GM23338 (cell line): ENCODE results near the gene SYT14. TPM values are rescaled to one million over a fixed set of nuclear protein-coding genes. Genes with fewer than 3 reads are reported as not detected.

ENCODE experiments used
- ATAC-seq: fragments of 200-7000 bp; cut with Tn5 transposase; 3 replicates; pipeline ENCODE4 v1.9.1; 2020
- DNase-seq: peaks from one replicate; pipeline ENCODE4 v3.0.0-alpha.2; 2015; ENCODE audit warnings: low spot score
- H2AFZ ChIP-seq: fragments of 200-600 bp; sonication (generic); 2 replicates; pipeline ENCODE4 v1.8.0; 2016; ENCODE audit warnings: antibody characterized with exemption, mild to moderate bottlenecking, moderate library complexity
- H3F3A ChIP-seq: fragments of 200-600 bp; sonication (generic); replicated peaks from 2 replicates; pipeline ENCODE4 v1.8.0; 2017; ENCODE audit warnings: antibody characterized with exemption, mixed run types, low read depth
- H3K27ac ChIP-seq: fragments of 200-600 bp; sonication (generic); 2 replicates; pipeline ENCODE4 v1.6.1; 2016; ENCODE audit warnings: low read depth
- H3K27me3 ChIP-seq: fragments of 200-600 bp; sonication (generic); 2 replicates; pipeline ENCODE4 v1.8.0; 2016; ENCODE audit warnings: mild to moderate bottlenecking, mixed run types, moderate library complexity; ENCODE audit not compliant: insufficient read depth
- H3K36me3 ChIP-seq: fragments of 200-600 bp; sonication (generic); 2 replicates; pipeline ENCODE4 v1.8.0; 2016; ENCODE audit warnings: mild to moderate bottlenecking; ENCODE audit not compliant: insufficient read depth
- H3K4me1 ChIP-seq: fragments of 200-600 bp; sonication (generic); 2 replicates; pipeline ENCODE4 v1.8.0; 2016; ENCODE audit warnings: mild to moderate bottlenecking, moderate library complexity; ENCODE audit not compliant: insufficient read depth
- H3K4me2 ChIP-seq: fragments of 200-600 bp; sonication (generic); 2 replicates; pipeline ENCODE4 v1.7.1; 2017; ENCODE audit warnings: mixed run types
- H3K4me3 ChIP-seq: fragments of 200-600 bp; sonication (generic); 2 replicates; pipeline ENCODE4 v1.6.1; 2016; ENCODE audit warnings: mixed run types
- H3K79me2 ChIP-seq: fragments of 200-600 bp; sonication (generic); replicated peaks from 2 replicates; pipeline ENCODE4 v1.8.0; 2017; ENCODE audit warnings: mild to moderate bottlenecking; ENCODE audit not compliant: insufficient read depth
- H3K9me2 ChIP-seq: fragments of 200-600 bp; sonication (generic); 2 replicates; pipeline ENCODE4 v1.8.0; 2017; ENCODE audit not compliant: insufficient read depth
- H4K20me1 ChIP-seq: fragments of 200-600 bp; sonication (generic); replicated peaks from 2 replicates; pipeline ENCODE4 v1.8.0; 2017; ENCODE audit warnings: mild to moderate bottlenecking; ENCODE audit not compliant: insufficient read depth
- H3K27ac Mint-ChIP-seq: 2 replicates; pipeline ENCODE4 v1.8.0; 2020; ENCODE audit warnings: inconsistent platforms, mild to moderate bottlenecking, moderate library complexity, mixed read lengths
- H3K27me3 Mint-ChIP-seq: 3 replicates; pipeline ENCODE4 v1.8.0; 2022; ENCODE audit warnings: low read depth, mild to moderate bottlenecking, moderate library complexity, mixed read lengths, inconsistent platforms; ENCODE audit not compliant: insufficient read depth, poor library complexity
- H3K36me3 Mint-ChIP-seq: 3 replicates; pipeline ENCODE4 v1.8.0; 2021; ENCODE audit warnings: low read depth, mild to moderate bottlenecking, inconsistent platforms, moderate library complexity, mixed read lengths
- H3K4me1 Mint-ChIP-seq: 3 replicates; pipeline ENCODE4 v1.8.0; 2020; ENCODE audit warnings: mild to moderate bottlenecking, inconsistent platforms, mixed read lengths
- H3K4me3 Mint-ChIP-seq: 3 replicates; pipeline ENCODE4 v1.8.0; 2021; ENCODE audit warnings: moderate library complexity, mild to moderate bottlenecking, inconsistent platforms, mixed read lengths
- H3K9me3 Mint-ChIP-seq: 3 replicates; pipeline ENCODE4 v1.8.0; 2020; ENCODE audit warnings: moderate library complexity, mild to moderate bottlenecking, inconsistent platforms, mixed read lengths
- CREB1 ChIP-seq: fragments of 250-450 bp; sonication (Bioruptor Pico); IDR thresholded peaks from 2 replicates; pipeline ENCODE4 v1.5.0; 2020; ENCODE audit warnings: low read depth, mild to moderate bottlenecking, moderate library complexity
- CTCF ChIP-seq, 2 experiments: fragments of 200-600 bp in 1 of 2; sonication (generic) in 1 of 2; conservative IDR thresholded peaks; 2 replicates each; pipeline versions ENCODE4 v1.5.1 to v1.6.1; 2016 to 2017; ENCODE audit warnings: antibody characterized with exemption in 2 of 2, low read depth in 2 of 2, mild to moderate bottlenecking in 2 of 2, moderate library complexity in 1 of 2
- ETS1 ChIP-seq: IDR thresholded peaks from 2 replicates; pipeline ENCODE4 v1.6.1; 2016; ENCODE audit warnings: antibody characterized with exemption
- EZH2 ChIP-seq: fragments of 200-600 bp; sonication (generic); IDR thresholded peaks from one replicate; pipeline ENCODE4 v1.8.0; 2017; ENCODE audit warnings: antibody characterized with exemption, mild to moderate bottlenecking, low read depth; ENCODE audit not compliant: unreplicated experiment
- EZH2phosphoT487 ChIP-seq: fragments of 200-600 bp; sonication (generic); IDR thresholded peaks from one replicate; pipeline ENCODE4 v1.8.1; 2018; ENCODE audit warnings: antibody characterized with exemption; ENCODE audit not compliant: unreplicated experiment
- JUNB ChIP-seq: IDR thresholded peaks from one replicate; pipeline ENCODE4 v1.6.1; 2016; ENCODE audit warnings: antibody characterized with exemption; ENCODE audit not compliant: unreplicated experiment
- NANOG ChIP-seq: IDR thresholded peaks from 2 replicates; pipeline ENCODE4 v1.6.1; 2016; ENCODE audit warnings: antibody characterized with exemption, borderline replicate concordance
- POLR2AphosphoS5 ChIP-seq: IDR thresholded peaks from 2 replicates; pipeline ENCODE4 v1.6.1; 2016; ENCODE audit warnings: antibody characterized with exemption, low read depth
- REST ChIP-seq: IDR thresholded peaks from one replicate; pipeline ENCODE4 v1.6.1; 2018; ENCODE audit warnings: antibody characterized with exemption; ENCODE audit not compliant: unreplicated experiment
- STAT1 ChIP-seq: IDR thresholded peaks from one replicate; pipeline ENCODE4 v1.6.1; 2016; ENCODE audit warnings: antibody characterized with exemption; ENCODE audit not compliant: unreplicated experiment
- ZNF114 ChIP-seq: fragments of 250-450 bp; sonication (Bioruptor Pico); IDR thresholded peaks from 2 replicates; pipeline ENCODE4 v1.5.0; 2020; ENCODE audit warnings: mild to moderate bottlenecking, moderate library complexity
- ZNF331 ChIP-seq: fragments of 250-450 bp; sonication (Bioruptor Pico); IDR thresholded peaks from 2 replicates; pipeline ENCODE4 v1.5.0; 2020; ENCODE audit warnings: low read depth, mild to moderate bottlenecking, moderate library complexity
- ZNF462 ChIP-seq: fragments of 250-450 bp; sonication (Bioruptor Pico); IDR thresholded peaks from 2 replicates; pipeline ENCODE4 v1.5.0; 2020; ENCODE audit warnings: mild to moderate bottlenecking, moderate library complexity
- polyA plus RNA-seq: library from polyadenylated mRNA; unstranded; fragments of >200 nt; fragmentation: Nextera tagmentation; extraction: Ambion mirVana; gene quantifications from 2 replicates; pipeline ENCODE4 v1.2.1, GENCODE V29; 2016
- total RNA-seq: library from RNA; depleted of rRNA; stranded (reverse); fragments of >200 nt; shearing (Covaris generic); gene quantifications from 2 replicates; pipeline ENCODE4 v1.2.3, GENCODE V29; 2014

SYT14 gene
- total and polyA plus RNA-seq, 2 experiments from 2014 or later = 5.2 to 22.4 TPM

- Mint-ChIP-seq H3K36me3 (no peaks in the 10 kb centered on the region), H3K4me1 (no peaks in the 10 kb centered on the region), H3K4me3 (no peak overlapping the region), H3K27ac (no peak overlapping the region), H3K27me3 (no peaks in the 10 kb centered on the region), H3K9me3 (no peaks in the 10 kb centered on the region; the same call in 1 of the 3 replicates)
- no peaks in the 10 kb centered on the region for H3K4me1 ChIP-seq
- H3K79me2 ChIP-seq = 0 out of 2 replicates have a peak, but pooled peaks cover 3% of the 10 kb centered on the region
- ATAC-seq = no peak
- H4K20me1 ChIP-seq = no peaks in the 10 kb centered on the region; the same call in 1 of the 2 replicates
- no peaks in the 10 kb centered on the region for H3K9me2 ChIP-seq
- no peaks in the 10 kb centered on the region for H3F3A ChIP-seq
- H3K27me3 ChIP-seq = no peaks in the 10 kb centered on the region
- no peak for TF ChIP-seq EZH2
- no peak for TF ChIP-seq ZNF331
- TF ChIP-seq ETS1 = no peak
- no peak for TF ChIP-seq POLR2AphosphoS5
- TF ChIP-seq ZNF462 (CRISPR knock-in tag) = no peak
- no peak for TF ChIP-seq REST
- TF ChIP-seq ZNF114 (CRISPR knock-in tag) = no peak
- TF ChIP-seq STAT1 = no peak
- no peak for TF ChIP-seq JUNB
- no peak for TF ChIP-seq CREB1
- no peak for TF ChIP-seq CTCF (conservative IDR thresholded peaks at IDR 0.05; ENCODE audit: low read depth in 2 of 2)
- TF ChIP-seq EZH2phosphoT487 = no peak
- TF ChIP-seq NANOG = no peak
- no peak overlapping the region for H2AFZ ChIP-seq
- H3K4me3 ChIP-seq = no peak overlapping the region
- H3K27ac ChIP-seq = no peak overlapping the region
- no peak for DNase-seq
- H3K4me2 ChIP-seq = no peak overlapping the region
- H3K36me3 ChIP-seq = no peaks in the 10 kb centered on the region
Observed at GRCh38 chr1:209962388-209962787, 24.4 kb downstream of the SYT14 start.
